Fibroblast of upper back skin (primary cell): ENCODE results near the gene GRID1.
A peak's percentile ranks its signal among the peaks of the same experiment; 100 is the strongest.
"Not testable (repeated sequence)": the region's sequence is repeated elsewhere in the genome, so short reads cannot be mapped to it uniquely, and the experiment has no call there.

Experiments used
- DNase-seq: peaks from one replicate; pipeline ENCODE4 v3.0.0-alpha.2; 2013

The GRID1 gene

DNA sequence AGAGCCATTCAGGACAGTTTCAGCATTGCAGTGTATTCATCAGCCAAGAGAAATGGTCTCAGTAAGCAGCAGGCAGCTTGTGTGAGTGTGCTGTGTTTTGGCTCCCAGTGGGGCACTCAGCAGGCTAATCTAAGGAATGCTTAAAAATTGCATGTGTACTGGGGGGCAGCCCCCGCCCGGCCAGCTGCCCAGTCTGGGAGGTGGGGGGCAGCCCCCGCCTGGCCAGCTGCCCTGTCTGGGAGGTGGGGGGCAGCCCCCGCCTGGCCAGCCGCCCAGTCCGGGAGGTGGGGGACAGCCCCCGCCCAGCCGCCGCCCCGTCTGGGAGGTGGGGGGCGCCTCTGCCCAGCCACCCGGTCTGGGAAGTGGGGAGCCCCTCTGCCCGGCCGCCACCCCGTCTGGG is 116.2 kb downstream of the GRID1 start:
- DNase-seq, result no peak

DNA sequence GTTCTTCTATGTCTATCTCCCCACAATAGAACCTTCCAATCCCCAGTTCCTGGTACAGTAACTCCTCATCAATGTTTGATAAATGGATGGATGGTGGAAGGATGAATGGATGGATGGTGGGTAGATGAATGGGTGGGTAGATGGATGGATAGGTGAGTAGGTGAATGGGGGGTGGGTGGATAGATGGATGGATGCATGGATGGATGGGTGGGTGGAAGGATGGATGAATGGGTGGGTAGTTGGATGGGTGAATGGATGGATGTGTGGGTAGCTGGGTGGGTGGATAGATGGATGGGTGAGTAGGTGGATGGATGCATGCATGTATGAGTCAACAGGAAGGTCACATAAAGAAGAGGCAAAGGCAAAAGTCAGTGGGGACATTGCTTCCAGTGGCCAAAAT is 116.8 kb downstream of the GRID1 start:
- DNase-seq, result no peak

DNA sequence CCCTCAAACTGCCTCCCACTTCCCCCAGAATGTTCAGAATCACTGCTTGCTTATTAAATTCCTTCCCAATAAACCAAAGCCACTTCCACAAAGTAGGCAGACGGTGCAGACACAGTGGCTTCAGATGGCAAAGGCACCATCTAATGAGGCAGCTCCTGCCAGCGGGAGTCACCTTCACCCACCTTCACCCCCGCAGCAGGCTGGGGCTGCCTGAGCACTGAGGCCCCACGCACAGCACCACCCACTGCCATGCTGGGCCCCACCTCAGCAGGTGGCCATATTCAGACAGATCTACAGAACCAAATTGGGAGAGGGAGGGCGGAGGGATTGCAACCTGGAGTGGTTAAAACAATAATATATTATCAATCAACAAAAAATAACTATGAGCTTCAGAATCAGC is 118.5 kb downstream of the GRID1 start:
- DNase-seq, result no peak

DNA sequence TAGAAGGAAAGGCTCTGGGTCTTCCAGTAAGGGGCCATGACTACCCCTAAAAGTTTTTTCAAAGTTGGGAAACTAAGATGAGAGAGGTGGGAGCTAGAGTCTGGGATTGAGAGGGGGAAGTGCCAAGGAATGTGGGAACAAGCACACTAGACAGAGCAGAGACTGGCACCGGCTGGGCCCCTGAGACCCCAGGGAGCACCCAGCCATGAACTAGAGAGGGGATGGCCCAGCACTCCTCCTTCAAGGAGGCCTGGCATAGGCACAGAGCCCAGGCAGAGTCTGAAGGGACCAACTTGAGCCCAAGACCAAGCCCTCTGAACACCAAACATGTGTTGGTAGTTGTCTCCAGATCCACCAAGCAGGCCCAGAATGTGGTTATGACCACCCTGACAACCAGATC is 119.0 kb downstream of the GRID1 start:
- DNase-seq, result no peak

DNA sequence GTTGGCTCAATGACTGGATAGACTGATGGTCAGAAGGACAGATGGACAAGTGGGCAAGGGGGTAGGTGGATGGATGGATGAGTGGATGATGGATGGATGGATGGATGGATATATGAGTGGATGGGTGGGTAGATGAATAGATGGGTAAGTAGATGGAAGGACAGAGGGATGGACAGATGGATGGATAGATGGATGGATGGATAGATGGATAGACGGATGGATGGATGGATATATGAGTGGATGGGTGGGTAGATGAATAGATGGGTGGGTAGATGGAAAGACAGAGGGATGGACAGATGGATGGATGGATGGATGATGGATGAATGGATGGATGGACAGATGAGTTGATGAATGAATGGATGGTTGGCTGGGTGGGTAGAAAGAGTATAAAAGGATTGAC is 119.5 kb downstream of the GRID1 start:
- DNase-seq, result no peak

DNA sequence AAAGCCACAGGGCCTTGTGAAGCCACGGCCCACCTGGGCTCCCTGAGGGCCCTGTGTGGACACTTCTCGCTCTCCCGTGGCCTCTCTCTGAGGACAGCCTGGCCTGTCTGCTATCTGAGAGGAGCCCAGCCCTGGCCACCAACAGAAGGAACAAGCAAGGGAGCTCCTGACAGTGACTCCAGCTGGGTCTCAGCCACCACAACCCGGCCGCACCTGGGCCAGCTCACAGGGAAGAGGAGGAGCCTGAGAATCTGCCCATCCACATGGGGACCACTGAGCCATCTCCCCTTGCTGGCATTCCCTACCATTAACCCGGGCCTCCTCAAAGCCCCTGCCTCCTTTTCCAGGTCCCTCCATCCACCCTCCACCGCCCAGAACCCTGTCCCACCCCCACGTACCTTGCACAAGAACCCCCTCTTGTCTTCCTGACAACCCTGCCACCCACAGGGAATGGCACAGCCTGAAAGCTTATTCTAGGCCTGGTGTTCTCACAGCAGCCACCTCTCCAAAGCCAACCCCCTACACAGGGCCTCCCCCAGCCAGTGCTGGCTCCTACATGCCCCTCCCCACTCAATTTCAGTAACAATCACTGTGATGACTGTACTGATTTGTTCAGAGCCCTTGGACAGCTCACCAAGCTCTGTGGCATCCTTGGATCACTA is 120.2 kb downstream of the GRID1 start:
- DNase-seq, result no peak

DNA sequence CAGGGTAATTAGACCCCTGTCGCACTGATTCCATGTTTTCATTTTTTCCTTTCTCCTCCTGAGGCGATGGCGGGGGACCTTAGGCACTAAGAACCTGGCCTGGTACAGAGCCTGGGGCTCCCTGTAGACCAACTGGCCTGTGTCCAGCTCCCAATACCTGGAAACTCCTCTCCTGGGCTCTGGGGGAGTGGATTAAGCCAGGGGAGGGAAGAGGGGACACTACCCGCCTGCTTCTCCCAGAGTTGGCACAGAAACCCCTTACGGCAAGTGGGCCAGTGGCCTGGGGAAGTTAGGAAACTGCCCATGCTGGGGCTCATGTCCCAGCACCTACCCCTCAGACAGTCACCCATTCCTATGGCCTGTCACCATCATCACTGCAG is 121.6 kb downstream of the GRID1 start:
- no peak for DNase-seq

DNA sequence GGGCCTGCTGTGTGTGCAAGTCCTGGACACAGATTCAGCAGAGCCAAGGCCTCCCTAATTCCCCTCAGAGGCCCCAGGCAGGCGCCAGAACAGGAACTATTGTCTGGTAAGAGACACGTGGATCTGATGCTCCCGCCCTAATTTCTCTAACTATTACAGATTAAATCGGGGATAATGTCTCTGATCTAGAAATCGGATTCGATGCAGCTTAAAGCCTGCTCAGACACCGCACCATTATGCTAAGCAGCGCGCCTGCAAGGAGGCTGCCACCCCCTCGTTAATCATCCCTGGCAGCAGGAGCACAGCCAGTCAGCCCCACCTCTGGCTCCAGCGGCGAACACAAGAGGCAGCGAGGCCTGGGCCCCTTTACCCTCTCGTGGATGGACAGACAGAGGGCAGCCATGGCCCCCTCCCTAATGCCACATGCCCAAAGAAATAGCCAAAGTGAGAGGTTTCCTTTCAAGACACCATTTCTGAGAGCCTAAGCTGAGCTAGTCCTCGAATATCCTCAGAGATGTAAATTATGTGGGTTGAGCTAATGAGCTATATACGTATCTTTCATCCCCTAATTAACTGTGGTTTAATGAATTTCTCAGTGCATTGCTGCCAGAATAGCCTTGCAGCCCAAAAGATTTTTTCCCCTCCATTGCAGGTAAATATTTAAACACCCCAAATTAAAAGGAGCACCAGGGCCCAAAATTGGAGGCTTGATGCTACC is 122.1 kb downstream of the GRID1 start:
- no peak for DNase-seq

DNA sequence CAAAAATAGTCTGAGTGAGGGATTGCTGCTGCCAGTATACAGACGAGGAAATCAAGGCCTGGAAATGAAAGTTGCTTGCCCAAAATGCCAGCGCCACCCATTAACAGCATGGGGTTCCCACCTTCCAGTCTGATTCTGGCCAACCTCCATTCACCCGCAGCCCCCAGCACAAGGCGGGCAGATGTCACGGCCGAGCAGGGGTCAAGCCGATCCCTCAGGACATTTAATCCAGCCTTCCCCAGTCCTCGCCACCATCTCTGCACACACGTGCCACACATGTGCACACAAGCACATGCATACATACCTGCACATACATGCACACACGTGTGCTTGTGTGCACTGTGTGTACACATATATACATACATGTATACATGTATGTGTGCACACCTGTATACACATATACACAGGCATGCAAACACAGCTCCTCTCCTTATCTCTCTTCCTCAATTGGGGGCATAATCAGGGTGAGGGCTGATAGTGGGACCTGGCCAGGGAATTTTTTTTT is 122.9 kb downstream of the GRID1 start:
- DNase-seq, result no peak

DNA sequence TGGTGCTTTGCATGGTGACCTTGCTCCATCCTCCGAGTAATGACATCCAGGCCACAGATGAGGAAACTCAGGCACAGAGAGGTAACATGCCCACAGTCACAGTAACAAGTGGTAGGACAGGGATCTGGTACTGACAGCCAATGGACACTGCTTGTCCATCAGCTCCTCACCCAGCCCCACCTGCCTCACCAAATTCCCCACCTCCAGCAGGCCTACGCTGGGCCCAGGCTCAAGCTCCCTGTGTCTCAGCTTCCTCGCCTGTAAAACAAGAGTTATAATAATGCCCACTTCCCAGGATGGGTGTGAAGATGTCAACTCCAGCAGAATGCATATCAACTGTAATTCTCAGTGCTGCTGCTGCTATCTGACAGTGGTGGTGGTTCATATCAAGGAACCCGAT is 123.8 kb downstream of the GRID1 start:
- no peak for DNase-seq

DNA sequence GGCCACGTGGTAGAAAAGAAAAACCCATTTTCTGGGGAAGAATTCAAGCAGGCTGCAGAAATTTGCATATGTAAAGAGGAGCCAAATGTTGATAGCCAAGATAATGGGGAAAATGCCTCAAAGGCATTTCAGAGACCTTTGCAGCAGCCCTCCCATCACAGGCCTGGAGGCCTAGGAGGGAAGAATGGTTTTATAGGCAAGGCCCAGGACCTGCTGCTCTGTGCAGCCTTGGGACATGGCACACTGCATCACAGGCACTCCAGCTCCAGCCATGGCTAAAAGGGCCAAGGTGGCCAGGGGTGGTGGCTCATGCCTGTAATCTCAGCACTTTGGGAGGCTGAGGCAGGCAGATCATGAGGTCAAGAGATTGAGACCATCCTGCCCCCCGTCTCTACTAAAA is 128.5 kb downstream of the GRID1 start:
- not testable (repeated sequence) for DNase-seq

DNA sequence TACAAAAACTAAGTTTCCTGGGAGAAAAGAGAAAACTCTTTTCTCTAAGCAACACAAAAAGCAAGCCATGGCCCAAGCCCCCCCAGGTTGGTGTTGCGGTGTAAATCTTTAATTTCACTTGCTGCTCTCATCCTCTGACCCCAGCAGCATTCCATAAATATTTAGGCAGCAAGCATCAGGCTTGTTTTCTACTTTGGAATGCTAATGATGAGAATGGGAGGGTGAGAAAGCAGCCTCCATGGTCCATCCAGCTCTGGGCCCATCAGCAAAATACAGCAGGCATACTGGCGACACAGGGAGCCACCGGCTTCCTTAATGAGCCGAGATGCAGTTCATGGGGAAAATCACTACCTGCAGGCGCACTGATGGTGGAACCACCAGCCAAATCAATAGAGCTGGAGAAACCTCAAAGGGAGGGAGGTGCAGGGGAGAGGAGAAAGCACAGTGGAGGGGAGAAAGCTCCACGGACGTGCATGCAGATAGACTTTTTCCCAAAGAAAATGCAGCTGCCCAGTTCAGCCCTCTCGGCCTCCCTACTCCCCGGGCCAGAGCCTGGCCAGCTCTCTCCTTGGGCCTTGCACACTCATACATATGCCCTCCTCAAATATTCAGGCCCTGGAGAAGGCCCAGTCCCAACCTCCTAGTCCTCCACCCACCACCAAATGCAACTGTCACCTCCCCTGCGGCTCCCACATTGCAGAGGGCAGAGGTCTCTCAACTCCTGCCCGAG is 131.9 kb downstream of the GRID1 start:
- peak; percentile 10 for DNase-seq

DNA sequence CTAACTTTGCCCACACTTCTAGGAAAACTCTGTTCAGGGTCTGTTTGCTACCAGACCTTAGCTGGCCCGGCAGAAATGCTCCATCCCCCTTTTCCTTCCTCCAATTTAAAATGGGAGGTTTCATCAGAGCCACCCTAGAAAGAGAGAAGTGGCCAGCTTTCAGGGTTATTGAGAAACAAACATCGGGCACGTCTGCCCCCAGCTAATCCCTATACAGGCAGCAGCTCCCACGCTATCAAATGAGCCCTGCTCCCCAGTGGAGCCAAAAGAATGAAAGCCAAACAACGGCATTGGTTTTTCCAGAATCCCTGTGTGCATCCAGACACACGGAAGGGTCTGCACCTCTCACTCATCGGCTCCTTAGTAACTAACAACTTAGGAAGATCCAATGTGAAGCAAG is 132.5 kb downstream of the GRID1 start:
- no peak for DNase-seq

DNA sequence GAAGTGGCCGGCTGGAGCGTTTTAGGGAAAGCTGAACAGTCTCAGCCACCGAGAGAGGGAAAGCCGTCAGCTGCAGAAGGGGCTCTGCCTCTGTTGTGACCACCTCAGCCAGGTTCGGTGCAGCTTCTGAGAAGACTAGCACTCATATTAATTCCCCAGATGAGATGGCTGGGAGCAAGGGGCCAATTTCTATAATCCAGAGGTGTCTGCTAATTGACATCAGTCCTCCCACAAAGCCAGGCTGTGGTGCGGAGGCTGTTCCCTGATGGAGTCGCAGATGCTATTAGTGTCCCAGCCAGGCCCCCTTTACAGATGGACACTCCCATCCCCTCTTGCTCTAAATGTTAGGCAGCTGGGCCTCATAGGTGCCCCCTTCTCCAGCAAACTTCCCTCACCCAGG is 133.5 kb downstream of the GRID1 start:
- no peak for DNase-seq

DNA sequence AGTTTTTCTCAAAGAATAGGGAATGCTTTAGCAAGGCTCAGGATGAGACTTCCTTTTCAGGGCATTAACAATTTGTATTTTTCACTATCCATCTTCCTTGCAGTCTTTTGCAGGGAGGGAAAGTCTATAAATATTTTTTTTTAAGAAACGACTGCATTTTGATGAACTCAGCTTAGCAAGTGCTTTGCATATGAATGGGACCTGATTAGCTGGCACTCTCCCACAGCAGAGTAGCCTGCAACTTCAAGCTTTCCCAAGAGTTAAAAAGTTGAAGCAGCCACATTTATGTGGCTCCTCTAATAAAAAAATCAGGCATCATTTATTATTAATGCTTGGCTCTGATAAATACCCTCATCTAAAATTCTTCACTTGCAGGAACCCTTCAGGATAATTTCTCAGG is 134.0 kb downstream of the GRID1 start:
- no peak for DNase-seq

DNA sequence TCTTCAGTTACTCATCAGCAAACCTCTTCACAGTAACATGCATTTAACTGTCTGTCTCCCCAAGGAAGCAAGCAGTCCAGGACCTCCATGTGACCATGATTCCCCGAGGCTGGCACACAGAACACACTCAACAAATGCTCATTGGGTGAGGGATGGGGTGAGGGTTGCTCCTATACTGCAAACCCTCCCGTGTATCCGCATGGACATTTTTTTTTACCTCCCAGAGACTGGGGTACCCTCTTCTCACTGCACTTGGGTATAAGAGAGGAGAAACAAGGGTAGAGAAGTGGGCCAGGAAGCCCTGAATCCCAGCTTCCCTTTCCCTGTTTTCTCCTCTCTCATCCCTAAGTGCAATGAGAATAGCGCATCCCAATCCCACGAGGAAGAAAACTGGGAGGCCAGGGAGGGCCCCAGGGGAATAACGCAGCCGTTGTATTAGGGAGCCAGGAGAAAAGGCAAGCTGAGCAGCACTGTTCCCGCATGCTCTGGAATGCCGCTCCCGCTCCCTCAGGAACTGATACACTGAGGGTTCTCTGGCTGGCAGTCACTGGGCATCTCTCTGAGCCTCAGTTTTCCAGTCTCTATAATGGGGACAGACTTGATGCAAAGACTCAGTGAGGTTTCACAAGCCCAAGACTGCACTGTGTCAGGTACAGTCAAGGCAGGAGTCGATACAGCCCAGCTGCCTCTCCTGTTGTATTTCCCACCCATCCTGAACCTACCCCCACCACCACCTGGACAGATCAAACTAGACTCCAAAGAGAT is 134.6 kb downstream of the GRID1 start:
- no peak for DNase-seq

DNA sequence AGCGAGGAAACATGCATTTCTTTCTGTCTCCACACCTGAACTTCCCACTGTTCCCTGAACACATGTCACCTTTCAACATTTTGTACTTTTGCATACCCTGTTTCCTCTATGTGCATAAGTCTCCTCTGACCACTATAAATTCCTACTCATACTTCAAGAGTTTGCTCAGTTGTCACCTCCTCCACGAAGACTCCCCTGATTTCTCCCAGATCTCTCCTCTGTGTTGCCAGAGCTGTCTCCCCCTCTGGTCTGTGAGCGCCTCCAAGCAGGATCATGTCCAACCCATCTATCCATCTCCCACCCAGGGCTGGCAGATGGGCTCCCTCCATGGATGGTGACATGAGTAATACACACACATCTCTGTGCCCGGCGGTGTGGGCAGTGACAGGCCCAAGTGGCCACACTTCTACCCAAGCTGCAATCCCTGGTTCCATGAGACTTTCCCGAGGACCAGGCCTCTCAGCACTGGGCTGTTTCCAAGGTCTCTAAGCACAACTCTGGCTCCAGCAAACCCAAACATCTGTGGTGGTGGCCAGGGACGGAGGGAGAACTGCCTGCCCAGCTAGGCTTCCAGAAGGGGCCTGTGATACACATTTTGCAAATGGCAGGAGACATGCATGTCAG is 135.9 kb downstream of the GRID1 start:
- DNase-seq, result no peak

DNA sequence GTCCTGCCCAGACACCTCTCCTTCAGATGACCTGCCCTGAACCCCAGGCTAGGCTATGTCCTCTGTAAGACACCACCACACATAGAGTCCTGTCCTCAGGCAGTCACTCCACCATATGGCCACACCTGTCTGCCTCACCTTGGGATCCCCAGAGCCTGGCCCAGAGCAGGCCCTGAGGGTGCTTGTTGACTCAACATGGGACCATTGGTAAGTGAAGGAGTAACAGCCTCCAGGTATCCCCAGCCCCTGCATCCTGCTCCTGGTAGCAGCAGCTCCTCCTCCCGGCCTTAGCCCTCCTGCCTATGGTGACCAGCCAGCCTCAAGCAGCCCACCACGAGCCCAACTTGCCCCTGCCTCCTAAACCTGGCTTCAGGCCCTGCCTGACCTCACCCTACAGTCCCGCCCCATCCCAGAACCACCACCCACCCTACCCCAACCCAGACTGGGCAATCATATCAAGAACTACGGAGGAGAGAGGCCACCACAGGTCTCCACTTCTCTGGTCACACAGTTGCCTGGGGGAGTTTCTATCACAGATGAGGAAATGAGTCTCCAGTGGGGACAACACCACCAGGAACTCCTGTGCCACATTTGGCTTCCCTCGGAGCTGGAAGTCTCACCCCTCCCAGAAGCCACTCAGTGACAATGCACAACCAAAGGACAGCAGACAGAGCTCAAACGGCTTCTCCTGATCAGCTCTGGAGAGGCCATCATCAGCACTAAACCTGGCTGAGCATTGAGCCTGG is 136.6 kb downstream of the GRID1 start:
- DNase-seq, result no peak

DNA sequence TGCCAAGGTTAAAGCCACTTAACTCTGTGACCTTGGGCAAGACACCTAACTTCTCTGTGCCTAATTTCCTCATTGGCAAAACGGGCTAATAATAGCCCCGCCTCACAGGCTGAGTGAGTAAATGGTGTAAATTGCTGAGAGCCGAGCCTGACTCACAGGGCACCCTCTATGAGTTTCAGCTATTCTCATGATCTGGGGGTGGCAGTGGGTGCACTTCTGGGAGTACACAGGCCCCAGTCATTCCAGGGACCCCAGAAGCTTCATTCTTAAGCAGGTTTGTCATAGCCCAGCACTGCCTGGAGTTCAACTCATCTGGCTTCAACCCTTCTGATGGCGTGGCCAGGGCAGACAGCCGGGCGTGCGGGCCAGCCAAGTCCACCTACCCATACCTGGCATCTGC is 137.2 kb downstream of the GRID1 start:
- DNase-seq, result no peak

DNA sequence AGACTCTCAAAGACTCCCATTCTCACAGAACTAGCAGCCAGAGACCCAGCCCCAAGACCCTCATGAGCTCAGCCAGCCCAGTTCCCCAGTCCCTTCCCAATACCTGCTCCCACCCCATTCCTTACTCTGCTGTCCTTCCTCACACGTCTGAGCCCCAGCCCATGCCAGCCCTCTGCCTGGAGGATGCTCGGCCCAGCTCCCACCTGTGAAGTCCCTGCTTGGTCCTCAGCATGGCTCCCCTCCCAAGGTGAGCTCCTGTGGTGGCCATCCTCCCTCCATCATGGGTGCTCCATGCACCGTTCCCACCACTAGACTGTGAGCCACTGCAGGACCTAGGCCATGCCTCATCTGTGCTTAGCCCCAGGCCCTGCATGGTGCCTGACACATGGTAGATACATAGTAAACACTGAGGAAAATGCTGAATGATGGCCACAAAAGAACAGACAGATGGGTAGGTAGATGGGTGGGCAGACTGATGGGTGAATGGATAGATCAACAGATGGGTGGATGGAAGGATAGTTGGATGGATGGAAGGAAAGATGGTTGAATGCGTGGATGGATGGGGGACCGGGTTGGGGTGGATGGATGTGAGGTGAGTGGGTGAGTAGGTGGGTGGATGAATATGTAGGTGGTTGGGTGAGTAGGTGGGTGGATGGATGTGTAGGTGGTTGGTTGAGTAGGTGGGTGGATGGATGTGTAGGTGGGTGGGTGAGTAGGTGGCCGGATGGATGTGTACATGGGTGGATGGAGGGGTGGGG is 138.9 kb downstream of the GRID1 start:
- DNase-seq, result no peak

DNA sequence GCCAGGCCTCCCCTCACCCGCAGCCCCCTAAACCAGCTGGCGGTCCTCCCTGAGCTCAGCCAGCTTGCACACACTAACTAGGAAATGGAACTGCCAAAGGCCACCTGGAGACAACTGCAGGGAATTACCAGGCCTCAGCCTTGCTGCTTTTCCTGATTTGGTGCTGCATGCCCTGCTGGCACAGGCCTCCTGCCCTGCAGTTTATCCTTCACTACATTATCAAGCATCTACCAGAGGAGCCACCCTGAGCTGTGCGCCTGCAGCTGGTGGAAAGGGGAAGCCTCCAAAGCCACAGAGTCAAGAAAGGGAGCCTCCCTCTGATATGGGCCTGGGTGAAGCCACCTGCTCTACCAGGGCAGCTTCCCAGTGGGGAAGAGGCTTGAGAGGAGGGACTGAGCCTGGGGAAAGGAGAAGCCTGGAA is 139.8 kb downstream of the GRID1 start:
- DNase-seq, result no peak
